Measurements from ENCODE around the gene COPZ2.
"Not testable (repeated sequence)": the region's sequence is repeated elsewhere in the genome, so short reads cannot be mapped to it uniquely, and the experiment has no call there.

COPZ2 gene

DNA sequence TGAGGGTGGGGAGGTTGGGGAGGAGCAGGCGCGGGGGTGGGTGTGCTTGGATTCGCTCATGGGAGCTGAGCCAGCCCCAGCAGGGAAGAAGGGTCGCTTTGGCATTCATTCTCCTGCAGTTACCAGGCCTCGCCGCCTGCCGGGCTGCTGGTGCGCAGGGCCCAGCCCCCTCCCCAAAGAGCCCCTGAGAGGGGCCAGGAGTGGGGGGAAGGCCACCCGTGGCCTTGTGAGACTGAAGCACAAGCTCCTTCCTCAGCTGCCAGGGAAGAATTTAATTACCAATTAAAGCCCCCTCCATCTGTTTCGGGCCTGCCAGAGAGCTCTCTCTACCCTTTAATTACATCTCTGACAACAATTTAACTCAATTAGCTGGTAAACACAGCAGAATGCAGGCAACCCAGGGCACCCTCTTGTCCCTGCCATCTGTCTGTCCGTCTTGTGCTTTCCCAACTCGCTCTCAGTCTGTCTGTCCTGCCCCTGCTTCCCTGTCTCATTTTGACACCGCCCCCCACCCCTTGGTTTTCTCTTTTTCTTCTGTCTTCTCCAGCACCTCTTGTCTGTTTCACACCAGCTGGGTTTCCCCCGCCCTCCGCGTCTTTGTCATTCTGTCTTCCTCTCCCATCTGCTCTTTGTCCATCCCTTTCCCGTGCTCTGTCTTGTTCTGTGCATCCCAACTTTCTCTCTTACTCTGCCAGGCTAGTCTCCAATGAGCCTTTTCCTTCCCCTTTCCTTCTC, 34.0 kb downstream of the COPZ2 start:
- no peak for DNase-seq

DNA sequence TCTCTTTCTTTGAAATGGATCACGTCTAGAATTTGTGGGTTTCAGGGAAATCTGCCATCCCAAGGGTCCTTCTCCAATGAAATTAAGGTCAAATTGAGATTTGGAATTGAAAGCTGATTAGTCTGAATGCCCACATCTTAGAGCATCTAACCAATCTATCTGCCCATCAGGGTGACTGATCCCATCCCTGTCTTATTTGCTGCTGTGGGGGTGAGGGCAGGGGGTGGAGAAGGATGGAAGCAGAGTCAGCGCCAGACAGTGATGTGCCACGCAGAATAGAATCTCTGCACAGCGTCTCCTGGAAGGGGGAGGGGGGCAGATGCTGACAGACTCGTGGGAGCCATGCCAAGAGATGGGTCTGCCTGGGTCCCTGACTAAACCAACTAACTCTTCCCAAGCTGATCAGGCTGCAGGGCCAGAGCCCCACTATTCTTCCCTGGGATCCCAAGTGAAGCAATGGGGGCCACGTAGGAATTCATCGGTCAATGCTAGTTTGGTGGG, 34.6 kb downstream of the COPZ2 start:
- DNase-seq: no peak

DNA sequence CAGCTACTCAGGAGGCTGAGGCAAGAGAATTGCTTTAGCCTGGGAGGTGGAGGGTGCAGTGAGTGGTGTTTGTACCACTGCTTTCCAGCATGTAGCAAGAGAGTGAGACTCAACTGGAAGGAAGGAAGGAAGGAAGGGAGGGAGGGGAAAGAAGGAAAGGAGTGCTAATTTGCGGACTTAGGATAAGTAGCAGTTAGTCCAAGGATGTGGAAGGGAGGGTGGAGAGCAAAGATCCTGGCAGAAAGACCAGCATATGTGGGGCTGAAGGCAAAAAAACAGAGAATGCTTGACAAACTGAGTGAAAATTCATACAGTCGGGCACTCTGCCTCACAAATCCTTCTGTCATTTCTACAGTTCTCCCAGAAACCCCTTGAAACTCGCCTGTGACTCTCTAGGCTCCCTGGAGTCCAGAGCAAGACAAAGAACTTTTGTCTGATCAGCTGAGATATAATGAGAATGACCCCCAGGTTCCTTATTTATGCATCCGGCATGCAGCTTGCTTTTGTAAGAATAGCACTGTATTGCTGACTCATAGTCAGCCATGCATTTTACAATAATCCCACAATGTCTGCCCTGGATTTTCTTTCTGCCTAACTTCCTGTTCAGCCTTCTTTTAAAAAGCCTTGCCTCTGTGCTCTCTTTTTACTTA, 35.2 kb downstream of the COPZ2 start:
- DNase-seq: no peak

DNA sequence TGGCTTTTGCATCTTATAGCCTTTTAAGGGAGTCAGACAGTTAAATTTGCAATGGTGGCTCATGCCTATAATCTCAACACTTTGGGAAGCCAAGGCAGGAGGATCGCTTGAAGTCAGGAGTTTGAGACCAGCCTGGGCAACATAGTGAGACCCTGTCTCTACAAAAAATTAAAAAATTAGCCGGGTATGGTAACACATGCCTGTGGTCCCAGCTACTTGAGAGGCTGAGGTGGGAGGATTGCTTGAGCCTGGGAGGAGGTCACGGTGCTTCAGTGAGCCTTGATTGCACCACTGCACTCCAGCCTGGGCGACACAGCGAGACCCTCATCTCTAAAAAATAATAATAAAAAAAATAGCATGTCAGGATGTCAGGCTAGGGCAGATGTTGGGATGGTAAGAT, 35.9 kb downstream of the COPZ2 start:
- DNase-seq: not testable (repeated sequence)

DNA sequence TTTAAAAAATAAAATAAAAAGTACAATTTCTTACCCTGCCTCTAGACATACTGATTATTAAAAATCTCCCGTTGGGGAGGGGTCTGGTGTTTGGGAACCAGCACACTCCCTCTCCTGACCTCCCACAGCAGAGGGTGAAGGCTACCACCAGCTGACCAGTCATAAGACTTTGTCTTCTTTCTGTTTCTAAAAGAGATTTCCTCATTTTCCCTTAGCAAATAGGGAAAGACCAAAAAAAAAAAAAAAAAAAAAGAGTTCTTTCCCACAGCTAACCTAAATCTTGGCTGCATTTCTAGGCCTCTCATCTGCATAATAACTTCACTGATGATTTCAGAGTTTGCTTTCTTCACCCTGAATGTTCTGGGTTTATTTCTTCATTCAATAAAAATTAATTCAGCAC, 36.4 kb downstream of the COPZ2 start:
- DNase-seq: no peak

DNA sequence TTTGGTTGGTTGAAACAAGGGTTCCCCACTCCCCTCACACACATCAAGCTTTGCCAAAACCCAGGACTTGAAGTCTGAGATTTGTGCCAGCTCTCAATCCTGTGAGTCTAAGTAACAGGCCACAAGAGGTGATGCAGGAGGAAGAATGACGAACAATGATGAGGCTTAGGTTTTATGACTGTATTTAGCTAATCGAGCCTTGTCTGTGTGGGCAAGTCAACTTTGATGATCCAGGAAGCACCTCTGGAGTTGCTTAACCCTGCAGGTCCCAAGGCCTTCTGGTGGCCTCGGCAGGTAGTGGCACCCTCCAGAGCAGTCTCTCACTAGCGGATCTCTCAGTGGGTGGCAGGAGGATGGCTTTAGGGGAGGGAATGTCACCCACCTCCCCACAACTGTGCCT, 38.0 kb downstream of the COPZ2 start:
- DNase-seq: no peak

DNA sequence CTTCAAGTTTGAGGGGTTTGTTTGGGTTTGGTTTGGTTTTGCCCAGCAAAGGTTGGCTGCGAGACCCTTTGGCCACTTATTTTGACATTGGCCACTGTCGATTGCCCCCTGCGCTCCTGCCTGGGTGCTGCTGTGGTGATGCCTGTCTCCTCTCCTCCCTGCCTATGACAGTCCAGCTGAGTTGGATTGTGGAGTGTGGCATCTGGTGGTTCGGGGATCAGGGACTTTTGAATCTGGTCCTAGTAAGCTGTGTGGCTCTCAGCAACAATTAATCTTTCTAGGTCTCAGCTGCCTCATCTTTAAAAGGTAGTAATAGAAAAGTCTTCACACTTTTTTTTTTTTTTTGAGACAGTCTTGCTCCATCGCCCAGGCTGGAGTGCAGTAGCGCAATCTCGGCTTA, 39.6 kb downstream of the COPZ2 start:
- no peak for DNase-seq

DNA sequence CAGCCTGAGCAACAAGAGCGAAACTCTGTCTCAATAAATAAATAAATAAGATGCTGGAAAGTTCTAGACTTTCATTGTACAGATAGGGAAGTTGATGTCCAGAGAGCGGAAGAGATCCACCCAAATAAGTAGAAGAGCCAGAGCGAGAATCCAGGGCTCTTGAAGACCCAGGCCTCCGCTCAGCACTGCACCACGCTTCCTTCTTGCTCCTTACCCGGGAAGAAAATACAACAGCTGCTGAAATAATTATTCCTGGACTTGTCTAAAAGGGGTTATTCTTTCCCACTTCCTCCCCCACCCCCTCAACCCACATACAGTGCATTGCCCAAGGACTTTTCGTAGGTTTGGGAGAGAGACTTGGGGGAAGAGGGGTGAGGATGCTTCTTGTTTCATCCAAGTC, 40.0 kb downstream of the COPZ2 start:
- no peak for DNase-seq

DNA sequence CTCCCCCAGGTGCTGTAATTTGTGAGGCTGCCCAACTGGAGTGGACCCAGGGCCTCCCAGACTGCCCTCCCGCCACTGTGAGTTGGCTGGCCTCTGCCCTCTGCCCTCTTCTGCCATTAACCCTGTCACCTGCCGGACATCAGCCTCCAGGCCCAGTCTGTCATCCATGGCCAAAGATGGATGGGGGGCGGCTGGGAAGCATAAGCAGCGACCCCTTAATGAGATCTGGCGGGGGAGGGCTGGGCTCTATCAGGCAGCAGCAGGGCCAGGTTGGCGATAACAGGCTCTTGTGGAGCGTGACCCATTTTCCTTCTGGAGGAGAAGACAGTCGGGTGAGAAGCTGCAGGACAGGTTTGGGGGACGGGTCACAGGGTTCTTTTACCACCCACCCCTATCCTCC, 41.4 kb downstream of the COPZ2 start:
- DNase-seq: no peak

DNA sequence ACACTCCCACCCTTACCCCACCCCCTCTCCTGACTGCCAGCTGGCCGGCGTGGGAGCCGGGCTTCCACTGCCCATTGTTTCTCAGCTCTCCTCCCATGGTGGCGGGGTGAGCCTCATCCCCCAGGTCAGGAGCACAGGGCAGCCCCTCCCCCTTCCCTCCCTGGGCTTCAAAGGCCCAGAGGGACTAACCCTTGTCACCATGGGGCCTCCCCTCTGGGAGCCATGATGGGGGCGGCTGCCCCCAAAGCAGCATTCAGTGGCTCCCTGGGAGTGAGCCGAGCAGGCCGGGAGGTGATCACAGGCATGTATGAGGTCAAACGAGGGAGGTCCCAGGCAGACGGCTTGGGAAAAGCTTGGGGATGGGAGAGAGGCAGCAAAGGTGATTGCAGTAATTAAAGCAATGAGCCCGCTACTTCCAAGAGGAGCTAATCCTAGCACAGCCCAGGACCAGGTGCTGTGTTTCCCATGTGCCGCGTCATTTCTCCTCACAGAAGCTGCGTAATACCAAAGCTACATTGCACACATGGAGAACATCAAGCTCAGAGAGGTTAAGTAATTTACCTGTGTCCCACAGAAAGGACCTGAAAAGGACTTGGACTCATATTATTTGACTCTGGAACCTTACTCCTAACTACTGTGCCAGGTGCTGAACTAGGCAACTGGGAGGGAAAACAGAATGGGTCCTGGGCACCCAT, 42.2 kb downstream of the COPZ2 start:
- DNase-seq: no peak

DNA sequence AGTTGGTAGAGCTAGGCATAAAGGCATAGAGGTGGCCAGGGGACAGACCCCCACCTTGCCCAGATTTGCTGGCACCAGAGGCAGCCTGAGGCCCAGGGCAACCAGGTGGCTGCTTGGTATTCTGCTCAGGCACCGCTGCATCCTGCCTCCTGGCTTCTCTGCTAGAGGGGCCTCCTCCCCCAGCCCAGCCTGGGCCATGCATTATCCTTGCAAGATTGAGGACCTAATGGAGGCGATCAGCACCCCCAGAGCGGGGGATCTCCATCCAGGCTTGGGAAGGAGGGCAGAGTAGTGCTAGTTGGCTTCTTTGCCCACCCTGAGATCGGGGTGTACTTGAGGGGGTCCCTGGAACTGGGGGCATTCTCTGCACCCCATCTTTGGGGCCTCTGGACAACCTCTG, 42.9 kb downstream of the COPZ2 start:
- no peak for DNase-seq

DNA sequence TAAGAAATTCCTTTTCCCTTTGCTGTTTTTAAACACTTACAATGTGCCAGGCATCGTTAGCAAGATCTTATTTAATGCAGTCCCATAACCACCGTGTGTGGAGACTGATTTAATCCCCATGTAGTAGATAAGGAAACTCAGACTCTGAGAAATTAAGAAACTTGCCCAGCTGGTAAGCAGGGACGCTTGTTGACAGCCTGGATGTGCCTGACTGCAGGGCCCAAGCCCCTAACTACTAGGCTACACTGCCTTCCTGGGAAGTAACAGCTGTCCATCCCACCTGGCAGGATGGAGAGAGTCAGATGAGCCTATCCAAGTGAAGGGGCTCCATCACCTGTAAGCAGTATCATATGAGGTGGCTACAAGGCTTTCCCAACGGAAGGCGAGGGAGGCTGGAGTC, 43.6 kb downstream of the COPZ2 start:
- DNase-seq: no peak

DNA sequence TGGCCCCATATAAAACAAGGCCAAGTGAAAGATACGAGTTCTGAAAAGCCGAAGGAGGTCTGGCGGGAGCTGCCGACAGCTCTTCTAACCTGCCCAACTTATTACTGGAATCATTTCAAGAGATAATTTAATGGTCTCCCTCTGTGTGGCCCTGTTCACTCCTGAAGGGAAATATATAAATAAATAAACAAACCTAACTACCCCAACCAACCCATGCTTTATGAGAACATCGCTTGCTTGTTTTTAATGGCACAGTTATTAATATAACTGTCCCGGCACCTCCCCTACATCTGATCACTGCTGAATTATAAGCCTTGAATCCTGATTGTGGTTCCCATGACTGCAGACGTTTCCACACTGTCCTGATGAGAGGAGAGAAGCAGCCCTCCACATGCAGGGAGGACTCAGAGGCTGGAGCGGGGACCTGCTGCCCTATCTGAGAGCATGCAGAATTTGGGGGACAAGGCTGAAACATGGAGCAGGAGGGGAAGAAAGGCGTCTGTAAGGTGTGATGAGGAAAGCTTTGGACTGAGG, 44.5 kb downstream of the COPZ2 start:
- DNase-seq: no peak

DNA sequence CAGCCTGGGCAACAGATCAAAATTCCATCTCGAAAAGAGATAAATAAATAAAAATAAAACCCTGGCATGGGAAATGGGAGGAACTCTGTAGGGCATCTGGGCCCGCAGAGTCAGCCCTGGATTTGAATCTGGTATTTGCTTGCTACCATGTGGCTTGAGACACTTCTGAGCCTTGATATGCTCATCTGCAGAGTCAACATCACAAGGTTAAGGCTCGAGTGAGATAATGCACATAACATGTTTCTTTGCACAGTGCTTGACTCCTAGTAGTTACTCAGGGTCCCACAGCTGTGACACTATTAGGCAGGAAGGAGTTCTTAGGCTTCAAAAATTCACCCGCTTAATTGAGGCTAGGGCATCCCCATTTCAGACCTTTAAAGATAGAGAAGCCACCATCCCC, 45.4 kb downstream of the COPZ2 start:
- DNase-seq: no peak

DNA sequence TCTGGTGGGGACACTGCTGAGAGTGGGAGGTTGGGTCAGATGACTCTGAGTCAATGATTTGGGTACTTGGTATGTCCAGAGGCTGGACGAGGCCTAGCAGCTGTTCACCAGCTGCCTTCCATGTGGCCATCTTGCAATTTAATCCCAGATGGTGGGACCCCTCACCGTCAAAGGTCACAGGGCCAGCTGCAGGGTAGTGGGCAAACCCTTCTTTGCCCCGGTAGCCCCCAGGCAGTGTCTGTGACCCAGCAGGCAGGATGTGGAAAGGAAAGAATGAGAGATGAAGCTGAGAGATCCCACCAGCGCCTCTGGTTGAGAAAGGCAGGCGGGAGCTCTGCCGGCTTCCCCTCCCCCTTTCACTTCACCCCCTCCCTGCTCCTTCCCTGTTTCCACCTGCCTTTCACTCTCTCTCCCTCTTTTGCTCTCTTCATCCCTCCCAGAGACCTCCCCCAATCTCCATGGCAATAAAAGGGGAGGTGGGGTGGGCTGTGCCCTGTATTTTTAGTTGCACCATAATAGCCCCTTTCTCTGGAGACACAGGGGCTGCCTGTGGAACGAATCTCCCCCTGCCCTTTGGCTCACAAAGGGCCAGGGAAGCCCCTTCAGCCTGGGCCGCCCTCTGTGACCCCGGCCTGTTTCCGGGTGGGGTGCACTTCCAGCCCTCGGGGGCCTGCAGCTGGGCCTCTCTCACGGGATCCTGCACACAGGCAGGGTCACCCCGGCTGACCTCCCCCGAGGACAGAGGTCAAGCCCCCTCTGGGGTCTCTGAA, 46.5 kb downstream of the COPZ2 start:
- no peak for DNase-seq

DNA sequence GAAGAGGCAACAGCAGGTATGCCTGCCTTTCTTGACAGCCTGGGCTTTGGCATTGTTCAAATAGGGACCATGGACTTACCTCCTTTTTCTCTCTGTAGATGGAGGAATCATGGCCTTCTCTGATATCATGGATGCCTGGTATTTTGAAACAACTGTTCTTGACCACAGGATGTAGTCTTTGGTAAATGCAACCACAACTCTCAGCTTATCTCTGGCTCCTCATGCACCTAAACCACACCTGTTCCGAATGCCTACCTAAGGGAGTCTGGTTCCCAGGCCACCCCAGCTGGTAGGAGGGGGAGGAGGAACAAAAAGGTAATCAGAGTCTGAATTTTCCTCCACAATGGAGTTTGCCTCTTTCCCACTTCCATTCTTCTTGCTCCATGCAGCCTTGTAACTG, 47.9 kb downstream of the COPZ2 start:
- no peak for DNase-seq

DNA sequence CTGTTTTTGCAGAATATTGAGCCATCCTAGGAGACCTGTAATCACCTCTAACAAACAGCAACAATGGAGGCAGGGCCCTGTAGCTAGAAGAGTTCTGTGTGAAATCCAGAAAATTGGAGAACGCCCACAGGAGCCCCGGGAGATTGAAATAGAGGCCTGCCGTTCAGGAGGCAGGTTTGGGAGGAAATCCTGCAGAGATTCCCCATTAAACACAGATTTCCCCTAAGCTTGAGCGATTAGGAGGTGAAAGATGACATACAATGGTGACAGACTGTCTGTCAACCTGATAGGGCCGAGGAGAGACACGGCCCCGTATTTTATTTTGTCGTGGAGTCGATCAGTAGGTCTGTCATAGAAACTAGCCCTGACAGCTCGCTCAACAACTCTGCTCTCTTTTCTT, 48.4 kb downstream of the COPZ2 start:
- DNase-seq: no peak

DNA sequence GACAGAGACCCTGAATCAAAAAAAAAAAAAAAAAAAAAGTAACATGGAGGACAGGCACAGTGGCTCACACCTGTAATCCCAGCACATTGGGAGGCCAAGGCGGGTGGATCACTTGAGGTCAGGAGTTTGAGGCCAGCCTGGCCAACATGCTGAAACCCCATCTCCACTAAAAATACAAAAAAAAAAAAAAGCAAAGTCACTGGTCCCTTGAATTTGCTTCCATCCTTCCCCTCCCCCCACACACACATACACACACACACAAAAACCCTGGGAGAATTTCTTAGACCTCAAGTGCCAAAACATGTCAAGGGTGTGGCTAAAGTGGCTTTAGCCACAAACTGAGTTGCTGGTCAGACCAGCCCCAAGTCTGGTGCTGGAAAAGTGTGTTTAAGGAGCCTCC, 49.2 kb downstream of the COPZ2 start:
- DNase-seq: not testable (repeated sequence)

DNA sequence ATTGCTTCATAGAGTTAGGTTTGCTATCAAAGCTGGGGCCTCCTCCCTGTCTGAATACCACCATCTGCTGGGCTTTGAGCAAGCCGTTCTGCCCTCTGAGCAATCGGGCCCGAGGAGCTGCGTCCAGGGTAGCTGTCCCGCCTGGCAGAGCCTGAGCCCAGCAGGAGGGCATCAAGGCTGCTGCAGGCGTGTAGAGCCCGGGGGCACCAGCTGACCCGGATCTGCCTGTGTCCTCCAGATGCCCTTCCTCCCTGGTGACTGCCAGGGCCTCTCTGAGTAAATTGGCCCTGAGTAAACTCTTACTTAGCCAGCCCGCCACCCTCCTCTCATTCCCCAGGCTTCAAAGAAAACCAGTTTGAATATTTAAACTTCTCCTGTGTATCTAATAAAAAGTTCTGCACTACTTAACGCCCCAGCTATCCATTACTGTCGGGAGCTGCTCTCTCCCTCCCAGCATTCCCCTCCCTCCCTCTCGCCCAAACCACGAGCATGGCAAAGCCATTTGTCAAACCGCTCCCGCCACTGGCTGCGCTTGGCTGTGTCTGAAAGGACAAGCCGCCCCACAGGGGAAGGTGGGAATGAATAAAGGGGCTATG, 50.3 kb downstream of the COPZ2 start:
- DNase-seq: no peak

DNA sequence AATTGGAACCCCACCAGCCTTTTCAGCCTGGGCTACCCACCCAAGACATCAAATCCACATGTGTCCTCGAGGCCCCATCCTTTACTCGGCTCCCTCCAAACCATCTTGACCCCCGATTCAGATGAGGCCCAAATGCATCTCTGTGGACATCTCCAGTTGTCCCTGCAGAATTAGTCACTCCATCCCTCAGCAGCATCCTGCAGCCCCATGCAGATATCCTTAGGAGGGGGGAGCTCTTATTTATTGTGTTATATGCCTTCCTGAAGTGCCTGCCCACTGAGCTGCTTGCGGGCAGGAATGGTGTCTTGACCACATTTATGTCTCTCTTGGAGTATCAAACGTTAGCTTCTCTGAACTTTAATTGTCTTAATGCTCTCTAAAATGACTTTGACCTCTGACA, 51.1 kb downstream of the COPZ2 start:
- no peak for DNase-seq

DNA sequence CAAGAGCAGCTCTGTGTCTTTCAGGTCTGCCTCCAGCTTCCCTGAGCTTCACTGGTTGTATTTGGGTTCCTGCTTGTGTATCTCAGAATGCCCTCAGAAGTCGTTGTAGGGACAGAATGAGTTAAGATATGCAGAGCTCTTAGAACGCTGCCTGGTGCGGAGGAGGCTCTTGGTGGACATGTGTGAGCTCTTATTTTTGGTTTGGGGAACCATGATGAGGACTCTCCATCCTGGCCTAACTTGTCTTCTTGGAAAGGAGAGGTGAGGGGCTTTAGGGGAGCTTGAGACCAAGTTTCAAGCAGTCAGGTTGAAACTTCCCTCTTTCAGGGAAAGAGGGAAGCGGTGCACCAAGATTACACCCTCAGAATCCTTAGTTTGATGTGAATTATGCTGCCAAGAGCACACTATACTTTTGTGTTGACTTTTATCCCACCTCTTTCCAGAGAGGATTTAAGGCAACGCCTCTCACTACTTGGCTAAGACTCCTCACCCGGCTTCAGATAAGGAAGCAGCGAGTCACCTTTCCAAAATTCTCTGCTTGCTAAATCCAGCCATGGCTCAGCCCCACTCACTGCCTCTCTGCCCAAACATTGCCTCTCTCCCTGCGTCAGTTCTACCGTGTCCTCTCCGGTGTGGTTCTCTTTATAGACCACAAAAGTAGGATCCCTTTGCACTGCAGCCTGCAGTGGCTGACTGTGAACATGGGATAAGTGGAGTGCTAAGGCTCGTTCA, 53.9 kb downstream of the COPZ2 start:
- DNase-seq: no peak

Data from activated CD4-positive, alpha-beta T cell treated with anti-CD3 and anti-CD28 coated beads for 4 hours (primary cell).